ENCODE results near the gene ABHD6. TPM values are rescaled to one million over a fixed set of nuclear protein-coding genes. Genes with fewer than 3 reads are reported as not detected.
"Not testable (repeated sequence)": the region's sequence is repeated elsewhere in the genome, so short reads cannot be mapped to it uniquely, and the experiment has no call there.

The ABHD6 gene
- total RNA-seq, 1 donor from 2014 or later = 7.4 TPM

GRCh38 chr3:58242340-58242739 lies 4.7 kb downstream of the ABHD6 start:
- H3K27ac Mint-ChIP-seq (ENCODE audit: unreplicated experiment) = no peak overlapping the region
- DNase-seq (ENCODE audit: extremely low spot score, unreplicated experiment) = no peak
- peaks cover 11% of the 10 kb centered on the region for H3K4me1 Mint-ChIP-seq (ENCODE audit: unreplicated experiment)
- H3K9me3 Mint-ChIP-seq (ENCODE audit: unreplicated experiment) = no peaks in the 10 kb centered on the region
- no peak overlapping the region for H3K4me3 Mint-ChIP-seq (ENCODE audit: unreplicated experiment)
- TF ChIP-seq, protein P1, sequence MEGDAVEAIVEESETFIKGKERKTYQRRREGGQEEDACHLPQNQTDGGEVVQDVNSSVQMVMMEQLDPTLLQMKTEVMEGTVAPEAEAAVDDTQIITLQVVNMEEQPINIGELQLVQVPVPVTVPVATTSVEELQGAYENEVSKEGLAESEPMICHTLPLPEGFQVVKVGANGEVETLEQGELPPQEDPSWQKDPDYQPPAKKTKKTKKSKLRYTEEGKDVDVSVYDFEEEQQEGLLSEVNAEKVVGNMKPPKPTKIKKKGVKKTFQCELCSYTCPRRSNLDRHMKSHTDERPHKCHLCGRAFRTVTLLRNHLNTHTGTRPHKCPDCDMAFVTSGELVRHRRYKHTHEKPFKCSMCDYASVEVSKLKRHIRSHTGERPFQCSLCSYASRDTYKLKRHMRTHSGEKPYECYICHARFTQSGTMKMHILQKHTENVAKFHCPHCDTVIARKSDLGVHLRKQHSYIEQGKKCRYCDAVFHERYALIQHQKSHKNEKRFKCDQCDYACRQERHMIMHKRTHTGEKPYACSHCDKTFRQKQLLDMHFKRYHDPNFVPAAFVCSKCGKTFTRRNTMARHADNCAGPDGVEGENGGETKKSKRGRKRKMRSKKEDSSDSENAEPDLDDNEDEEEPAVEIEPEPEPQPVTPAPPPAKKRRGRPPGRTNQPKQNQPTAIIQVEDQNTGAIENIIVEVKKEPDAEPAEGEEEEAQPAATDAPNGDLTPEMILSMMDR (IDR thresholded peaks at IDR 0.05) = no peak
- H3K36me3 Mint-ChIP-seq (ENCODE audit: unreplicated experiment) = no peaks in the 10 kb centered on the region
- H3K27me3 Mint-ChIP-seq (ENCODE audit: unreplicated experiment) = no peaks in the 10 kb centered on the region

DNA sequence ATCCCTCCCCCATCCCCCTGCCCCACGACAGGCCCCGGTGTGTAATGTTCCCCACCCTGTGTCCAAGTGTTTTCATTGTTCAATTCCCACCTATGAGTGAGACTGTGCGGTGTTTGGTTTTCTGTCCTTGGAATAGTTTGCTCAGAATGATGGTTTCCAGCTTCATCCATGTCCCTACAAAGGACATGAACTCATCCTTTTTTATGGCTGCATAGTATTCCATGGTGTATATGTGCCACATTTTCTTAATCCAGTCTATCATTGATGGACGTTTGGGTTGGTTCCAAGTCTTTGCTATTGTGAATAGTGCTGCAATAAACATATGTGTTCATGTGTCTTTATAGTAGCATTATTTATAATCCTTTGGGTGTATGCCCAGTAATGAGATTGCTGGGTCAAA lies 5.3 kb downstream of the ABHD6 start:
- DNase-seq (ENCODE audit: extremely low spot score, unreplicated experiment); H3K9me3 Mint-ChIP-seq (ENCODE audit: unreplicated experiment); H3K27ac Mint-ChIP-seq (ENCODE audit: unreplicated experiment); H3K27me3 Mint-ChIP-seq (ENCODE audit: unreplicated experiment); H3K36me3 Mint-ChIP-seq (ENCODE audit: unreplicated experiment); H3K4me3 Mint-ChIP-seq (ENCODE audit: unreplicated experiment): not testable (repeated sequence)
- H3K4me1 Mint-ChIP-seq (ENCODE audit: unreplicated experiment) = peaks cover 11% of the 10 kb centered on the region

GRCh38 chr3:58243976-58244585 lies 6.5 kb downstream of the ABHD6 start:
- no peaks in the 10 kb centered on the region for H3K36me3 Mint-ChIP-seq (ENCODE audit: unreplicated experiment)

GRCh38 chr3:58246148-58247047 lies 8.8 kb downstream of the ABHD6 start:
- H3K4me1 Mint-ChIP-seq (ENCODE audit: unreplicated experiment) = peaks cover 2% of the 10 kb centered on the region
- no peak overlapping the region for H3K4me3 Mint-ChIP-seq (ENCODE audit: unreplicated experiment)
- DNase-seq (ENCODE audit: extremely low spot score, unreplicated experiment) = peak; percentile 49
- TF ChIP-seq, protein P1 (IDR thresholded peaks at IDR 0.05) = no peak
- H3K36me3 Mint-ChIP-seq (ENCODE audit: unreplicated experiment) = no peaks in the 10 kb centered on the region
- H3K9me3 Mint-ChIP-seq (ENCODE audit: unreplicated experiment) = no peaks in the 10 kb centered on the region
- no peak overlapping the region for H3K27ac Mint-ChIP-seq (ENCODE audit: unreplicated experiment)
- no peaks in the 10 kb centered on the region for H3K27me3 Mint-ChIP-seq (ENCODE audit: unreplicated experiment)

More at GRCh38 chr3:58243976-58244585, 6.5 kb downstream of the ABHD6 start:
- H3K27ac Mint-ChIP-seq (ENCODE audit: unreplicated experiment) = no peak overlapping the region
- TF ChIP-seq, protein P1 (IDR thresholded peaks at IDR 0.05) = no peak
- H3K4me1 Mint-ChIP-seq (ENCODE audit: unreplicated experiment) = peaks cover 2% of the 10 kb centered on the region
- no peaks in the 10 kb centered on the region for H3K9me3 Mint-ChIP-seq (ENCODE audit: unreplicated experiment)
- H3K27me3 Mint-ChIP-seq (ENCODE audit: unreplicated experiment) = no peaks in the 10 kb centered on the region
- no peak for DNase-seq (ENCODE audit: extremely low spot score, unreplicated experiment)
- no peak overlapping the region for H3K4me3 Mint-ChIP-seq (ENCODE audit: unreplicated experiment)

DNA sequence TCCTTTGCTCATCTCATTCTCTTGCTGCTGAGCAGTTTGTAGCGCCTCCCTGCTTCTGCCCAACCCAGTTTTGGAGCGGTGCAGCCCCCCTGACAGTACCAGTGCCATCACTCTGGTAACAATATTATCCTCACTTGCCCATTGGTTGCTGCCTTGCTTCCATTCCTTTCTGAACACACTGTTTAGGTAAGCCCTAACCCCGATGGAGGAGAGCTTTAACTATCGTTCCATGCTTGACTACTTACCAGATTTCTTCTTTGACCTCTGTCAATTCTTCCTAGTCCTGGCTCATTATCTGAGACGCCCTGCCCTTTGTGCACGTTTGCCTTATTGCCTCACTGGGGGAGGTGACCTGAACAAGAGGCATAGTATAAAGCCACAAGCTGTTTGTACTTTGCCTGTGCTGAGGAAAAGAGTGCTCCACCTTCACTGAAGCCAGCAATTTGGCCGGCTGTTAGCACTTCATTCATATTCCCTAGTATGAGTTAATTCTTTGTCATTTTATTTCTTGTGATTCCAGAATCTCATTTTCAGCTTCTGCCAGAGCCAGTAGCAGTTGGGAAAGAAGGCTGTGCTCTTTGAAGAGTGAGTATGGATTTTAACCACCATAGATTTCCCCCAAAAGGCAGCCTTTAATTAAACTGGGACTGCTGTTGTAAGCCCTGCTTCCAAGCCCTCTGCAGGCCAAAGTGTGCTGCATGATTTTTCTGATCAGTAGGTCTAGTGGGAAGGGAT lies 11.9 kb downstream of the ABHD6 start:
- no peak overlapping the region for H3K27ac Mint-ChIP-seq (ENCODE audit: unreplicated experiment)
- no peaks in the 10 kb centered on the region for H3K27me3 Mint-ChIP-seq (ENCODE audit: unreplicated experiment)
- TF ChIP-seq, protein P1 (IDR thresholded peaks at IDR 0.05) = no peak
- H3K9me3 Mint-ChIP-seq (ENCODE audit: unreplicated experiment) = no peaks in the 10 kb centered on the region
- peaks cover 6% of the 10 kb centered on the region for H3K4me1 Mint-ChIP-seq (ENCODE audit: unreplicated experiment)
- H3K4me3 Mint-ChIP-seq (ENCODE audit: unreplicated experiment) = no peak overlapping the region
- DNase-seq (ENCODE audit: extremely low spot score, unreplicated experiment) = no peak
- peaks cover 2% of the 10 kb centered on the region for H3K36me3 Mint-ChIP-seq (ENCODE audit: unreplicated experiment)
